ENCODE data around the gene NDUFA13.

DNA sequence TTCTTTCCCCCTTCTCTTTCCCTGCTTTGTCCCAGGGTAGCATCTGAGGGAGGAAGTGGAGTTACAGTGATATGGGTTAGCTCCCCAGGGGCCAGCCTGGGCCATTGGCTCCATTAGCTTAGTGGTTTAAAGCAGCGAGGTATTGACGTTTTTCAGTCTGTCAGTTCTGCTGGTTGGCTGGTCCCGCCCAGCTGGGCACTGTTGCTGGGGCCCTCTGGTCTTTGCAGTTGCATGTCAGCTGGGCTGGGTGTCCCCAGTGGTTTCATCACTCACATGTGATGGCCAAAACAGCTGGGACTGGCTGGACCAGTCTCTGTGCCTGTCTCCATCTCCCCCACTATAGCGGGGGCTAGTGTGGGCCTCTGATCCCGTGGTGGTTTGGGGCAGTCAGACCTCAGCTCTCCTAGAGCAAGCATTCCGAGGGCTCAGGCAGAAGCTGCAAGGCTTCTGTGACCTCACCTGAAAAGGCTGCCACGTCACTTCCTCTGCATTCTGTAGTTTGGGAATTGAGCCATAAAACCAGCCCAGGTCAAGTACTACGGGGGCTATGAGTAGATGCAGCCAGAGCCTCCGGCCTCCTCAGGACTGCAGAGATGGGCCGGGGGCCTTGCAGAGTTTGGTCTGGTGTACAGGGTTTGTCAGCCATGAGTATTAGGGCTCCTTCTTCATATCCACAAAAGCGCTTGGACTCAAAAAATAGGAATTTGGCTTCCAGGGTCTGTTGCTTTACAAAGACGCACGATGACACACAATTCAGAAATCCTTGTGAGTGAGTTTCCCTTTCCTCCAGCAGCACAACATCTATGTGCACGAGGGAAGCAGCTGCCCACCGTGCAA, 30.6 kb upstream of the NDUFA13 start:
- TF ChIP-seq CTCF (IDR thresholded peaks at IDR 0.05): no peak
- TF ChIP-seq POLR2A (IDR thresholded peaks at IDR 0.05): no peak
